ENCODE data around the gene IL32. TPM values are rescaled to one million over a fixed set of nuclear protein-coding genes. Genes with fewer than 3 reads are reported as not detected.

IL32 gene
- total RNA-seq (2021): 3.5 to 4.7 TPM (median 3.6 TPM) in 3 replicates
- Bru-seq, nascent RNA: percentile 18 among the genes with signal in this experiment
- long read RNA-seq, experiment 1, partial matches to known transcripts: 0 of 2 reads
- long read RNA-seq, experiment 1, other reads (novel, unspliced or antisense): 2 of 2 reads
- long read RNA-seq, experiment 2, partial matches to known transcripts: 0 of 3 reads
- long read RNA-seq, experiment 2, other reads (novel, unspliced or antisense): 2 of 3 reads
- long read RNA-seq, experiment 3, partial matches to known transcripts: 0 of 5 reads
- long read RNA-seq, experiment 3, other reads (novel, unspliced or antisense): 3 of 5 reads

- H3K4me3 Mint-ChIP-seq: no peak within 1 kb of the TSS
- no peaks in the 10 kb centered on the region for H3K27me3 Mint-ChIP-seq (ENCODE audit: low read depth)
- ChIA-PET POLR2A (no interaction called here), CTCF (interaction anchor here (0.8 to 1.7 kb wide), 5 partner anchors 34 to 96 kb away, joined by 3 to 15 read pairs (median 5); partner anchors contain the start of gene PAQR4)
- no peaks in the 10 kb centered on the region for H3K36me3 Mint-ChIP-seq
- no peaks in the 10 kb centered on the region for H3K9me3 Mint-ChIP-seq
- ATAC-seq (no peak; the same call in 1 of the 2 replicates), DNase-seq (ENCODE audit: low spot score) (no peak)
- H3K4me1 Mint-ChIP-seq: peaks cover 24% of the 10 kb centered on the region
- TF ChIP-seq GRHL2 (CRISPR knock-in tag; IDR thresholded peaks at IDR 0.05; ENCODE audit: insufficient replicate concordance, severe bottlenecking) (no peak), ETV6 (CRISPR knock-in tag; IDR thresholded peaks at IDR 0.05) (no peak), ZNF219 (CRISPR knock-in tag; IDR thresholded peaks at IDR 0.05; ENCODE audit: borderline replicate concordance) (no peak), GABPB1 (CRISPR knock-in tag; IDR thresholded peaks at IDR 0.05) (peak; percentile 79; the same call in 1 of the 2 replicates), CBFB (CRISPR knock-in tag; IDR thresholded peaks at IDR 0.05; ENCODE audit: low read depth) (no peak), ZNF423 (CRISPR knock-in tag; IDR thresholded peaks at IDR 0.05) (no peak)
- TF ChIP-seq, protein P1, sequence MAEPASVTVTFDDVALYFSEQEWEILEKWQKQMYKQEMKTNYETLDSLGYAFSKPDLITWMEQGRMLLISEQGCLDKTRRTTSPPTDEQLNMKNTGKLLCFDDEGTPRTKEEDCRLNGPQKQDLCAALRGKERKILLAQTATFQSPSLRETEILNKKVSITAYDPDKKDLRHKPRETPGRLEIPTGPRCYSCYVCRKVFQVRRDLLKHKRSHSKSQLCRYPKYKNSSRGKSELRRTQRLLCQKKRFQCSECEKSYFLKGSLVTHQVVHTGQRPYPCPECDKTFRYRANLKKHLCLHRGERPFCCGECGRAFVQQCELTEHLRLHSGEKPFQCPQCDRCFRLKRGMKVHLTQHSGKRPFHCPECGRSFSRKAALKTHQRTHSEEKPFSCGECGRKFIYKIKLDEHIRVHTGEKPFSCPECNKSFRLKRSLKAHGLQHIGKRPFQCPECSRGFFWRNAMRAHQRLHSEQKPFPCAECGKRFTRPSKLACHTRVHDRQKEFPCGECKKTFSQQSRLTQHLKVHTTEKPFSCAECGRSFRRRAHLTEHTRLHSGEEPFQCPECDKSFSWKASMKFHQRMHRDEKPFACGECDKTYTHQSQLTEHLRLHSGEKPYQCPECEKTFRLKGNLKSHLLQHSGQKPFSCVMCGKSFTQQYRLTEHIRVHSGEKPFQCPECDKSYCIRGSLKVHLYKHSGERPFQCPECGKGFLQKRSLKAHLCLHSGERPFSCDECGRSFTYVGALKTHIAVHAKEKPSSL (CRISPR knock-in tag; conservative IDR thresholded peaks at IDR 0.05): no peak
- TF ChIP-seq, protein P2, sequence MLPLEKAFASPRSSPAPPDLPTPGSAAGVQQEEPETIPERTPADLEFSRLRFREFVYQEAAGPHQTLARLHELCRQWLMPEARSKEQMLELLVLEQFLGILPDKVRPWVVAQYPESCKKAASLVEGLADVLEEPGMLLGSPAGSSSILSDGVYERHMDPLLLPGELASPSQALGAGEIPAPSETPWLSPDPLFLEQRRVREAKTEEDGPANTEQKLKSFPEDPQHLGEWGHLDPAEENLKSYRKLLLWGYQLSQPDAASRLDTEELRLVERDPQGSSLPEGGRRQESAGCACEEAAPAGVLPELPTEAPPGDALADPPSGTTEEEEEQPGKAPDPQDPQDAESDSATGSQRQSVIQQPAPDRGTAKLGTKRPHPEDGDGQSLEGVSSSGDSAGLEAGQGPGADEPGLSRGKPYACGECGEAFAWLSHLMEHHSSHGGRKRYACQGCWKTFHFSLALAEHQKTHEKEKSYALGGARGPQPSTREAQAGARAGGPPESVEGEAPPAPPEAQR (CRISPR knock-in tag; IDR thresholded peaks at IDR 0.05): no peak
- H3K27ac Mint-ChIP-seq: peak within 1 kb of the TSS; percentile 88
Measured at GRCh38 chr16:3065069-3065741, at the start of gene IL32. IL32 (plus strand) TSS chr16:3065640; CDS start chr16:3065812, 172 bp downstream.

DNA sequence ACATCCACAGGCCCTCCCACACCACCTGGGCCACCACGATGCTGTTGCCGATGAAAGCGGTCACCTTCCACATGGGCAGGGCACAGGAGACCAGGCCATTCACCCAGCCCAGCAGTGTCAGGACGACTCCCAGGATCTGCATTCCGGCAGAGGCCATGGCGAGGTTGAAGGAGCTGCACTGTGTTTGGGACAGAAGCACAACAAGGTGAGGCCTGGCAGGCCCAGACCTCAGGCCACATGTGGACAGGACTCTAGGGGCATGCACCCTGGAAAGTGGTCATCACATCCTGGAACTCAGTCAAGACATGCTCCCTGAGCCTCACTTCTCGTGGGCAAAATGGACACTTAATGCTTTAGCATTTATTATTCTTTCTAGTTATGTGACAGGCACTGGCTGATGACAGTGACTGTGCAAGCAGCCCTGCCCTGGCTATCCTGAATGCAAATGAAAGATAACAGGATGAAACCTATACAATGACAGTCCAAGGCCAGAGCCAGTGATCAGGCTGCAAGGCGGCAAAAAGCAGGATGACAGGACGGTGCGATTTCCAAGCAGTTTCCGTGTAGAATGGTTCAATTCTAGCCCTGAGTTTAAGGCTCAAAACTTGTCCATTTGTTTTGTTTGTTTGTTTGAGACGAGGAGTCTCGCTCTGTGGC lies 49.4 kb upstream of the IL32 start:
- no peaks in the 10 kb centered on the region for H3K9me3 Mint-ChIP-seq
- POLR2A ChIA-PET: interaction anchor here (6.3 to 17.1 kb wide), 2 partner anchors 10 to 14 kb away, joined by 87 to 502 read pairs; partner anchors contain the start of gene CLDN9
- CTCF ChIA-PET: interaction anchor here (0.6 to 3.0 kb wide), 4 partner anchors 11 to 43 kb away, joined by 3 to 35 read pairs (median 10); no protein-coding TSS in a partner anchor
- peaks cover 5% of the 10 kb centered on the region; the same call in 1 of the 2 replicates for H3K27me3 Mint-ChIP-seq (ENCODE audit: low read depth)
- DNase-seq (ENCODE audit: low spot score) (no peak), ATAC-seq (no peak)
- peak overlapping the region; percentile 96 for H3K27ac Mint-ChIP-seq
- peaks cover 21% of the 10 kb centered on the region for H3K36me3 Mint-ChIP-seq
- H3K4me3 Mint-ChIP-seq: peak overlapping the region; percentile 93
- H3K4me1 Mint-ChIP-seq: peaks cover 69% of the 10 kb centered on the region
- TF ChIP-seq, protein P3, sequence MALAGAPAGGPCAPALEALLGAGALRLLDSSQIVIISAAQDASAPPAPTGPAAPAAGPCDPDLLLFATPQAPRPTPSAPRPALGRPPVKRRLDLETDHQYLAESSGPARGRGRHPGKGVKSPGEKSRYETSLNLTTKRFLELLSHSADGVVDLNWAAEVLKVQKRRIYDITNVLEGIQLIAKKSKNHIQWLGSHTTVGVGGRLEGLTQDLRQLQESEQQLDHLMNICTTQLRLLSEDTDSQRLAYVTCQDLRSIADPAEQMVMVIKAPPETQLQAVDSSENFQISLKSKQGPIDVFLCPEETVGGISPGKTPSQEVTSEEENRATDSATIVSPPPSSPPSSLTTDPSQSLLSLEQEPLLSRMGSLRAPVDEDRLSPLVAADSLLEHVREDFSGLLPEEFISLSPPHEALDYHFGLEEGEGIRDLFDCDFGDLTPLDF (CRISPR knock-in tag; IDR thresholded peaks at IDR 0.05): no peak
- no peak for TF ChIP-seq RELA (CRISPR knock-in tag; IDR thresholded peaks at IDR 0.05; ENCODE audit: borderline replicate concordance)
- TF ChIP-seq GABPB1 (CRISPR knock-in tag; IDR thresholded peaks at IDR 0.05): no peak
- 0 out of 2 replicates have a peak, but pooled peaks have one; percentile 35 for TF ChIP-seq EMX1 (CRISPR knock-in tag; IDR thresholded peaks at IDR 0.05)
- TF ChIP-seq TP53 (CRISPR knock-in tag; IDR thresholded peaks at IDR 0.05): no peak
- no peak for TF ChIP-seq ZNF232 (CRISPR knock-in tag; IDR thresholded peaks at IDR 0.05)
- TF ChIP-seq, protein P1 (CRISPR knock-in tag; conservative IDR thresholded peaks at IDR 0.05): no peak
- no peak for TF ChIP-seq SMAD4 (CRISPR knock-in tag; IDR thresholded peaks at IDR 0.05)
- no peak for TF ChIP-seq JUN (CRISPR knock-in tag; IDR thresholded peaks at IDR 0.05)
- TF ChIP-seq, protein P4, sequence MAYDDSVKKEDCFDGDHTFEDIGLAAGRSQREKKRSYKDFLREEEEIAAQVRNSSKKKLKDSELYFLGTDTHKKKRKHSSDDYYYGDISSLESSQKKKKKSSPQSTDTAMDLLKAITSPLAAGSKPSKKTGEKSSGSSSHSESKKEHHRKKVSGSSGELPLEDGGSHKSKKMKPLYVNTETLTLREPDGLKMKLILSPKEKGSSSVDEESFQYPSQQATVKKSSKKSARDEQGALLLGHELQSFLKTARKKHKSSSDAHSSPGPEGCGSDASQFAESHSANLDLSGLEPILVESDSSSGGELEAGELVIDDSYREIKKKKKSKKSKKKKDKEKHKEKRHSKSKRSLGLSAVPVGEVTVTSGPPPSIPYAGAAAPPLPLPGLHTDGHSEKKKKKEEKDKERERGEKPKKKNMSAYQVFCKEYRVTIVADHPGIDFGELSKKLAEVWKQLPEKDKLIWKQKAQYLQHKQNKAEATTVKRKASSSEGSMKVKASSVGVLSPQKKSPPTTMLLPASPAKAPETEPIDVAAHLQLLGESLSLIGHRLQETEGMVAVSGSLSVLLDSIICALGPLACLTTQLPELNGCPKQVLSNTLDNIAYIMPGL (CRISPR knock-in tag; IDR thresholded peaks at IDR 0.05): no peak
- TF ChIP-seq, protein P5, sequence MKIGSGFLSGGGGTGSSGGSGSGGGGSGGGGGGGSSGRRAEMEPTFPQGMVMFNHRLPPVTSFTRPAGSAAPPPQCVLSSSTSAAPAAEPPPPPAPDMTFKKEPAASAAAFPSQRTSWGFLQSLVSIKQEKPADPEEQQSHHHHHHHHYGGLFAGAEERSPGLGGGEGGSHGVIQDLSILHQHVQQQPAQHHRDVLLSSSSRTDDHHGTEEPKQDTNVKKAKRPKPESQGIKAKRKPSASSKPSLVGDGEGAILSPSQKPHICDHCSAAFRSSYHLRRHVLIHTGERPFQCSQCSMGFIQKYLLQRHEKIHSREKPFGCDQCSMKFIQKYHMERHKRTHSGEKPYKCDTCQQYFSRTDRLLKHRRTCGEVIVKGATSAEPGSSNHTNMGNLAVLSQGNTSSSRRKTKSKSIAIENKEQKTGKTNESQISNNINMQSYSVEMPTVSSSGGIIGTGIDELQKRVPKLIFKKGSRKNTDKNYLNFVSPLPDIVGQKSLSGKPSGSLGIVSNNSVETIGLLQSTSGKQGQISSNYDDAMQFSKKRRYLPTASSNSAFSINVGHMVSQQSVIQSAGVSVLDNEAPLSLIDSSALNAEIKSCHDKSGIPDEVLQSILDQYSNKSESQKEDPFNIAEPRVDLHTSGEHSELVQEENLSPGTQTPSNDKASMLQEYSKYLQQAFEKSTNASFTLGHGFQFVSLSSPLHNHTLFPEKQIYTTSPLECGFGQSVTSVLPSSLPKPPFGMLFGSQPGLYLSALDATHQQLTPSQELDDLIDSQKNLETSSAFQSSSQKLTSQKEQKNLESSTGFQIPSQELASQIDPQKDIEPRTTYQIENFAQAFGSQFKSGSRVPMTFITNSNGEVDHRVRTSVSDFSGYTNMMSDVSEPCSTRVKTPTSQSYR (CRISPR knock-in tag; IDR thresholded peaks at IDR 0.05): no peak

Data from WTC11 (cell line).